Epithelial cell of esophagus (primary cell): ENCODE data around the gene LRRC30.

Source experiments
- DNase-seq: peaks from one replicate; pipeline ENCODE4 v3.0.0; 2010; ENCODE audit warnings: low read depth
- H3K4me3 ChIP-seq: 2 replicates; pipeline ENCODE4 v1.5.1; 2011; ENCODE audit warnings: mild to moderate bottlenecking, low read length, control low read depth
- CTCF ChIP-seq: IDR thresholded peaks from 2 replicates; pipeline ENCODE4 v1.5.1; 2011; ENCODE audit warnings: low read depth, mild to moderate bottlenecking, low read length, control low read depth, inconsistent platforms; ENCODE audit not compliant: insufficient read depth; ENCODE audit errors: missing control alignments

LRRC30 gene

DNA sequence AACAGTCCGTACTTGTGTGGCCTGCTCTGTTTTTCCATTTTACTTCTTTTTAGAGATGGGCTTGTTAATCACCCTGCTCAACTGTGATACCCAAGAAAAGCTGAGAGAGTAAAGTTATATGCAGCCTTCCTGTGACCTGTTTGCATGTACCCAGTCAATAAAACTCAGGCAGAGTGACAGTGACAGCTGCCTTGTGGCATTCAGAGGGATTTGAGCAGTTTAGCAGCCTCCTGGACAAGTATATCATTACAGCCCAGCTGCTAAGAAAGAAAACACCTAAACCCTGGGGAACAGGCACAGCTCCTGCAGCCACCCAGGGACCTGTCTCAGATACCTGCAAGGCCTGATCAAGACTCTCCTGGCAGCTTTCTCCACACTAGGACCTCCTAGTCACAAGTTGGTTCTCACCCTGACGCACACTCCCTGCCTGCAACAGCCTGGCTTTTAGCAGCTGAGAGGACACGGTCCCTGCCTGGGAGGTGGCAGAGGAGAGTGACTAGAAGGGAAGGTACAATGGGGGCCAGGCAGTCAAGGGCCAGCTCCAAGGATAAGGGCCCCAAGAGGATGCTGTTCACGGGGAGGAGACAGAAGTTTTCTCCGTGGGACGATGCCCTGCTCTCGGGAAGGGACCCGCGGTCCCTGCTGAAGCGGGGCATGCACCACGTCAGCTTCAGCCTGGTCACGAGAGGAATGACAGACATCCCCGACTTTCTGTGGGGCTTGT, at the start of gene LRRC30:
LRRC30 (plus strand) TSS at position 464 of the 724 bp plus-strand sequence; CDS start at position 514, 50 bp downstream.
- DNase-seq = no peak
- H3K4me3 ChIP-seq = no peak within 1 kb of the TSS
- TF ChIP-seq CTCF = no peak

- DNase-seq = no peak
- TF ChIP-seq CTCF = no peak
- no peak overlapping the region for H3K4me3 ChIP-seq
Measured at GRCh38 chr18:7185701-7186100, 45.2 kb upstream of the LRRC30 start.

DNA sequence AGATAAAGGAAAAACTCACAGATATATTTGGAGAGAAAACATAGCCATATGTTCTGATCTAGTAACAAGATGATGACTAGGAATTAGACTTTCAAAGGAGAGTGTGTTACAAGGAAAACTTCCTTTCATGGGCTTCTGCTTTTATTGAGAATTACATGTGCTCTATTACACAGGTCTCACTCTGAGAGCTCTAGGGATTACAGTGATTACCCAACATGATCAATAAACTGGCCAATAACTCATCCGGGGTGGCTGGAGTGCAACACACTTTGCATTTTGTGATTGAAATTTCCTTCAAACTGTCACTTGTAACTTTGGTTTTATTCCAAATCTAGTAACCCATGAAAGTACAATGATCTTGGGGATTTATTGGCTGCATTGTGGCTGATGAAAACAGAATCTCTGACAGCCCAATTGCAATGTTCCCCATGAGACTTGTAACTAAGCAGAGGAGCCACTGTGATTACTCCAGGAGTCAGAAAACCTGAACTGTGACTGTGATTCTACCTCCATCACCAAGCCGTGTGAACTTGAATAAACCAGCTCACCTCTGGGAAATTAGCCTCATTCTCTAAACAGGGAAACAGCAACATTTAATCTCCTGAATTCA, 40.2 kb upstream of the LRRC30 start:
- no peak for TF ChIP-seq CTCF
- H3K4me3 ChIP-seq = no peak overlapping the region
- DNase-seq = no peak

DNA sequence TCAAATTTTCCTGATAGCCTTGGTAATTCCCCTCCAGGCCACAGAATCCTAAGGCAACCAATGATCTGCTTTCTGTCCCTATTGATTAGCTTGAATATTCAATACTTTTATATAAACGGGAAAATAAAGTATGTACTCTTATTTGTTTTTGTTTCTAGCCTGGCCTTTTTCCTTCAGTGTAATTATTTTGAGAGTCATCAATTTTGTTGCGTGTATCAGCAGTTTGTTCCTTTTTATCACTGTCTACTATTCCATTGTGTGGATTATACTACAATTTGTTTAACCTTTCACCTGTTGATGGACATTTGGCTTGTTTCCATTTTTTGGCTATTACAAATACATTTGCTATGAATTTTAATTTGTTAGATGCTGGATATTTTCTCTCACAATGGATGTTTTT, 39.2 kb upstream of the LRRC30 start:
- H3K4me3 ChIP-seq = no peak overlapping the region
- no peak for DNase-seq

GRCh38 chr18:7195266-7195665, 35.6 kb upstream of the LRRC30 start:
- H3K4me3 ChIP-seq = no peak overlapping the region
- no peak for TF ChIP-seq CTCF
- no peak for DNase-seq

More for the DNA sequence above, 39.2 kb upstream of the LRRC30 start:
- no peak for TF ChIP-seq CTCF

DNA sequence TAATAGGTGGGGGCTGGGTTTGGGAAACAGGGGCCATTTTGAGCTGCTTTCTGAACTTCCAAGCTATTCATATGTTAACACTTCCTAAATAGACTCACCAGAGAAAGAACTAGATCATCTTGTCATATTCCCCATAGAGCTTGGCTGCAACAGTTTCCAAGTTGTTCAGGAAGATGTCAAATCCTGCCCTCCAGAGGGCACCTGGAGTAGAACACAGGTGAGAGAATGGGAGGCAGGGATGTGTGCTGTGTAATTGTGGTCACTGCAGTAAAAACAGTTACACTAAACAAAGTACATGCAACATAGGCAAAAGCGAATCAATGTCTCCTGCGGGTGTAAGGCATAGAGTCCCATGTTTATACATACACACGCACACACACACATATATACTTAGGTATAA, 34.5 kb upstream of the LRRC30 start:
- peak; percentile 32 for DNase-seq
- no peak overlapping the region for H3K4me3 ChIP-seq
- peak; percentile 47 for TF ChIP-seq CTCF
